ENCODE data around the gene DBR1. TPM values are rescaled to one million over a fixed set of nuclear protein-coding genes. Genes with fewer than 3 reads are reported as not detected.
"Not testable (repeated sequence)": the region's sequence is repeated elsewhere in the genome, so short reads cannot be mapped to it uniquely, and the experiment has no call there.

The DBR1 gene
- total and polyA plus RNA-seq, 2 donors: 11.3 to 25.8 TPM

GRCh38 chr3:138165061-138165460 is 9.7 kb downstream of the DBR1 start:
- Histone ChIP-seq H3K4me1 (ENCODE audit: insufficient read depth) (no peaks in the 10 kb centered on the region), H3K36me3 (ENCODE audit: insufficient read depth) (peaks cover 10% of the 10 kb centered on the region), H3K4me3 (ENCODE audit: low read depth, low read length) (no peak overlapping the region), H3K27ac (ENCODE audit: low read depth) (no peak overlapping the region)
- 99% methylated on average over 2 of the region's 2 CpGs for WGBS
- DNase-seq (ENCODE audit: extremely low spot score): no peak

- WGBS: 96% methylated on average over 4 of the region's 4 CpGs
- no peaks in the 10 kb centered on the region for H3K4me1 ChIP-seq (ENCODE audit: insufficient read depth)
- no peaks in the 10 kb centered on the region for H3K36me3 ChIP-seq (ENCODE audit: insufficient read depth)
- no peak overlapping the region for H3K27ac ChIP-seq (ENCODE audit: low read depth)
- DNase-seq (ENCODE audit: extremely low spot score): no peak
- H3K4me3 ChIP-seq (ENCODE audit: low read depth, low read length): no peak overlapping the region
Measured at GRCh38 chr3:138157743-138158142, 17.0 kb downstream of the DBR1 start.

- DNase-seq (ENCODE audit: extremely low spot score): no peak
- no peaks in the 10 kb centered on the region for H3K4me1 ChIP-seq (ENCODE audit: insufficient read depth)
- H3K36me3 ChIP-seq (ENCODE audit: insufficient read depth): no peaks in the 10 kb centered on the region
Measured at GRCh38 chr3:138154534-138154933, 20.2 kb downstream of the DBR1 start.

GRCh38 chr3:138148503-138148902 is 26.2 kb downstream of the DBR1 start:
- Histone ChIP-seq H3K4me3 (ENCODE audit: low read depth, low read length) (no peak overlapping the region), H3K36me3 (ENCODE audit: insufficient read depth) (no peaks in the 10 kb centered on the region)

More at GRCh38 chr3:138154534-138154933, 20.2 kb downstream of the DBR1 start:
- Histone ChIP-seq H3K4me3 (ENCODE audit: low read depth, low read length) (no peak overlapping the region), H3K27ac (ENCODE audit: low read depth) (no peak overlapping the region)

GRCh38 chr3:138142181-138142580 is 32.5 kb downstream of the DBR1 start:
- H3K4me1 ChIP-seq (ENCODE audit: insufficient read depth); DNase-seq (ENCODE audit: extremely low spot score); H3K36me3 ChIP-seq (ENCODE audit: insufficient read depth); H3K27ac ChIP-seq (ENCODE audit: low read depth); H3K4me3 ChIP-seq (ENCODE audit: low read depth, low read length): not testable (repeated sequence)
- 79% methylated on average over 3 of the region's 3 CpGs for WGBS

More at GRCh38 chr3:138148503-138148902, 26.2 kb downstream of the DBR1 start:
- no peak overlapping the region for H3K27ac ChIP-seq (ENCODE audit: low read depth)
- H3K4me1 ChIP-seq (ENCODE audit: insufficient read depth): no peaks in the 10 kb centered on the region
- DNase-seq (ENCODE audit: extremely low spot score): no peak
- WGBS: 74% methylated on average over 4 of the region's 4 CpGs

- no peak overlapping the region for H3K4me3 ChIP-seq (ENCODE audit: low read depth, low read length)
- H3K36me3 ChIP-seq (ENCODE audit: insufficient read depth): no peaks in the 10 kb centered on the region
- no peak for DNase-seq (ENCODE audit: extremely low spot score)
- H3K27ac ChIP-seq (ENCODE audit: low read depth): no peak overlapping the region
- H3K4me1 ChIP-seq (ENCODE audit: insufficient read depth): no peaks in the 10 kb centered on the region
Measured at GRCh38 chr3:138140940-138141339, 33.8 kb downstream of the DBR1 start.

GRCh38 chr3:138139691-138140090 is 35.0 kb downstream of the DBR1 start:
- H3K4me1 ChIP-seq (ENCODE audit: insufficient read depth): no peaks in the 10 kb centered on the region
- no peak overlapping the region for H3K4me3 ChIP-seq (ENCODE audit: low read depth, low read length)
- WGBS: 34% methylated on average over 2 of the region's 2 CpGs
- no peak for DNase-seq (ENCODE audit: extremely low spot score)
- H3K27ac ChIP-seq (ENCODE audit: low read depth): no peak overlapping the region
- H3K36me3 ChIP-seq (ENCODE audit: insufficient read depth): no peaks in the 10 kb centered on the region

GRCh38 chr3:138137861-138138260 is 36.9 kb downstream of the DBR1 start:
- 67% methylated on average over 2 of the region's 2 CpGs for WGBS
- no peaks in the 10 kb centered on the region for H3K4me1 ChIP-seq (ENCODE audit: insufficient read depth)
- no peaks in the 10 kb centered on the region for H3K36me3 ChIP-seq (ENCODE audit: insufficient read depth)
- no peak overlapping the region for H3K27ac ChIP-seq (ENCODE audit: low read depth)
- H3K4me3 ChIP-seq (ENCODE audit: low read depth, low read length): no peak overlapping the region
- no peak for DNase-seq (ENCODE audit: extremely low spot score)

GRCh38 chr3:138136201-138136600 is 38.5 kb downstream of the DBR1 start:
- H3K27ac ChIP-seq (ENCODE audit: low read depth): no peak overlapping the region
- H3K4me3 ChIP-seq (ENCODE audit: low read depth, low read length): no peak overlapping the region
- 86% methylated on average over 3 of the region's 3 CpGs for WGBS
- H3K36me3 ChIP-seq (ENCODE audit: insufficient read depth): no peaks in the 10 kb centered on the region
- no peak for DNase-seq (ENCODE audit: extremely low spot score)
- H3K4me1 ChIP-seq (ENCODE audit: insufficient read depth): no peaks in the 10 kb centered on the region

GRCh38 chr3:138135833-138136194 is 38.9 kb downstream of the DBR1 start:
- no peak overlapping the region for H3K4me3 ChIP-seq (ENCODE audit: low read depth, low read length)
- no peaks in the 10 kb centered on the region for H3K36me3 ChIP-seq (ENCODE audit: insufficient read depth)
- no peak for DNase-seq (ENCODE audit: extremely low spot score)
- no peak overlapping the region for H3K27ac ChIP-seq (ENCODE audit: low read depth)
- no peaks in the 10 kb centered on the region for H3K4me1 ChIP-seq (ENCODE audit: insufficient read depth)
- WGBS: 54% methylated on average over 2 of the region's 2 CpGs

GRCh38 chr3:138135146-138135832 is 39.4 kb downstream of the DBR1 start:
- Histone ChIP-seq H3K36me3 (ENCODE audit: insufficient read depth) (no peaks in the 10 kb centered on the region), H3K4me1 (ENCODE audit: insufficient read depth) (no peaks in the 10 kb centered on the region), H3K4me3 (ENCODE audit: low read depth, low read length) (no peak overlapping the region), H3K27ac (ENCODE audit: low read depth) (no peak overlapping the region)
- 72% methylated on average over 3 of the region's 3 CpGs for WGBS
- no peak for DNase-seq (ENCODE audit: extremely low spot score)

GRCh38 chr3:138132239-138132638 is 42.5 kb downstream of the DBR1 start, which contains the start of gene A4GNT:
Gene A4GNT, minus strand, starts transcription at chr3:138132390. Its CDS starts 1,134 bp downstream, at chr3:138131256.
- Histone ChIP-seq H3K36me3 (ENCODE audit: insufficient read depth) (no peaks in the 10 kb centered on the region), H3K4me1 (ENCODE audit: insufficient read depth) (no peaks in the 10 kb centered on the region), H3K4me3 (ENCODE audit: low read depth, low read length) (no peak within 1 kb of the TSS), H3K27ac (ENCODE audit: low read depth) (no peak within 1 kb of the TSS)
- DNase-seq (ENCODE audit: extremely low spot score): no peak
- WGBS: 74% methylated on average over 1 of the region's 1 CpG

- no peak overlapping the region for H3K27ac ChIP-seq (ENCODE audit: low read depth)
- no peak overlapping the region for H3K4me3 ChIP-seq (ENCODE audit: low read depth, low read length)
- WGBS: 86% methylated on average over 1 of the region's 1 CpG
- DNase-seq (ENCODE audit: extremely low spot score): no peak
- H3K4me1 ChIP-seq (ENCODE audit: insufficient read depth): no peaks in the 10 kb centered on the region
- H3K36me3 ChIP-seq (ENCODE audit: insufficient read depth): no peaks in the 10 kb centered on the region
Measured at GRCh38 chr3:138127636-138128365, 46.9 kb downstream of the DBR1 start.

- H3K4me1 ChIP-seq (ENCODE audit: insufficient read depth): no peaks in the 10 kb centered on the region
- H3K27ac ChIP-seq (ENCODE audit: low read depth): no peak overlapping the region
- H3K4me3 ChIP-seq (ENCODE audit: low read depth, low read length): no peak overlapping the region
- H3K36me3 ChIP-seq (ENCODE audit: insufficient read depth): no peaks in the 10 kb centered on the region
- no peak for DNase-seq (ENCODE audit: extremely low spot score)
- 35% methylated on average over 5 of the region's 5 CpGs for WGBS
Measured at GRCh38 chr3:138125548-138126221, 49.0 kb downstream of the DBR1 start.

Measured in urinary bladder (tissue), 4 donors.